Cardiac muscle cell (in vitro differentiated cells and primary cell): Measurements from ENCODE around the gene GTPBP1. TPM values are rescaled to one million over a fixed set of nuclear protein-coding genes. Genes with fewer than 3 reads are reported as not detected.

ENCODE experiments used
- DNase-seq, 2 donors: peaks; one replicate each; pipeline versions ENCODE4 v3.0.0 to v3.0.0-alpha.2; 2010 to 2017; ENCODE audit warnings: low read depth in 1 of 2, low spot score in 1 of 2
- H3K27ac ChIP-seq: fragments of 200-600 bp; sonication (generic); 2 replicates; pipeline ENCODE4 v1.5.1; 2016
- H3K27me3 ChIP-seq: fragments of 200-600 bp; sonication (generic); 2 replicates; pipeline ENCODE4 v1.6.0; 2016; ENCODE audit warnings: control low read depth
- H3K36me3 ChIP-seq: fragments of 200-600 bp; sonication (generic); 2 replicates; pipeline ENCODE4 v1.5.1; 2016; ENCODE audit warnings: control low read depth
- H3K4me1 ChIP-seq: fragments of 200-600 bp; sonication (generic); 2 replicates; pipeline ENCODE4 v1.8.1; 2017; ENCODE audit warnings: low read depth, mild to moderate bottlenecking, mixed run types
- H3K4me3 ChIP-seq: fragments of 200-600 bp; sonication (generic); 2 replicates; pipeline ENCODE4 v1.5.1; 2016; ENCODE audit warnings: mild to moderate bottlenecking
- H3K9me3 ChIP-seq: fragments of 200-600 bp; sonication (generic); 2 replicates; pipeline ENCODE4 v1.5.1; 2017; ENCODE audit warnings: low read depth, mild to moderate bottlenecking, control low read depth
- CTCF ChIP-seq: IDR thresholded peaks from 2 replicates; pipeline ENCODE4 v1.5.1; 2012; ENCODE audit warnings: low read depth, mild to moderate bottlenecking, low read length
- polyA plus RNA-seq: library from polyadenylated mRNA; unstranded; fragments of >200 nt; fragmentation: Nextera tagmentation; extraction: Ambion mirVana; gene quantifications from 2 replicates; pipeline ENCODE4 v1.2.1, GENCODE V29; 2016
- total RNA-seq: library from RNA; depleted of rRNA; stranded (reverse); fragments of >200 nt; gene quantifications from 2 replicates; pipeline ENCODE4 v1.2.3, GENCODE V29; 2016

GTPBP1 gene
- total and polyA plus RNA-seq, 2 experiments from 2014 or later = 49.8 to 92.2 TPM

GRCh38 chr22:38742176-38742942 is 36.6 kb downstream of the GTPBP1 start:
- Histone ChIP-seq H3K4me1 (no peaks in the 10 kb centered on the region), H3K27me3 (no peaks in the 10 kb centered on the region), H3K4me3 (no peak overlapping the region), H3K27ac (no peak overlapping the region), H3K9me3 (no peaks in the 10 kb centered on the region), H3K36me3 (peaks cover 57% of the 10 kb centered on the region)
- TF ChIP-seq CTCF = no peak
- no peak for DNase-seq

GRCh38 chr22:38744981-38745380 is 39.2 kb downstream of the GTPBP1 start:
- Histone ChIP-seq H3K27me3 (no peaks in the 10 kb centered on the region), H3K27ac (no peak overlapping the region), H3K9me3 (no peaks in the 10 kb centered on the region), H3K4me3 (no peak overlapping the region), H3K36me3 (peaks cover 47% of the 10 kb centered on the region), H3K4me1 (no peaks in the 10 kb centered on the region)
- no peak for DNase-seq
- TF ChIP-seq CTCF = no peak

- Histone ChIP-seq H3K27ac (no peak overlapping the region), H3K4me1 (no peaks in the 10 kb centered on the region), H3K4me3 (no peak overlapping the region), H3K36me3 (peaks cover 45% of the 10 kb centered on the region), H3K9me3 (no peaks in the 10 kb centered on the region), H3K27me3 (no peaks in the 10 kb centered on the region)
- no peak for DNase-seq
- TF ChIP-seq CTCF = no peak
Measured at GRCh38 chr22:38745676-38746460, 40.1 kb downstream of the GTPBP1 start.

GRCh38 chr22:38748487-38749136 is 42.9 kb downstream of the GTPBP1 start:
- Histone ChIP-seq H3K36me3 (peaks cover 46% of the 10 kb centered on the region), H3K4me3 (no peak overlapping the region), H3K4me1 (no peaks in the 10 kb centered on the region), H3K9me3 (no peaks in the 10 kb centered on the region), H3K27ac (no peak overlapping the region), H3K27me3 (no peaks in the 10 kb centered on the region)
- no peak for TF ChIP-seq CTCF
- no peak for DNase-seq

GRCh38 chr22:38750104-38750503 is 44.4 kb downstream of the GTPBP1 start:
- DNase-seq = no peak
- Histone ChIP-seq H3K4me3 (no peak overlapping the region), H3K27ac (no peak overlapping the region), H3K4me1 (peaks cover 2% of the 10 kb centered on the region), H3K27me3 (no peaks in the 10 kb centered on the region), H3K9me3 (no peaks in the 10 kb centered on the region), H3K36me3 (peaks cover 36% of the 10 kb centered on the region)
- no peak for TF ChIP-seq CTCF
